Peyer's patch (tissue), 4 donors: ENCODE data around the gene ZAR1. TPM values are rescaled to one million over a fixed set of nuclear protein-coding genes. Genes with fewer than 3 reads are reported as not detected.

ENCODE experiments used
- DNase-seq, 3 donors: peaks; one replicate each; pipeline ENCODE4 v3.0.0-alpha.2; 2017 to 2019
- H3K27ac ChIP-seq, 4 donors: fragments of 200-600 bp; sonication (generic); one replicate each; pipeline ENCODE4 v1.5.1; 2016 to 2019
- H3K27me3 ChIP-seq, 2 donors: fragments of 200-600 bp; sonication (generic); one replicate each; pipeline ENCODE4 v1.5.1; 2019
- H3K36me3 ChIP-seq, 3 donors: fragments of 200-600 bp; sonication (generic); one replicate each; pipeline ENCODE4 v1.5.1; 2016 to 2019
- H3K4me1 ChIP-seq, 4 donors: fragments of 200-600 bp; sonication (generic); one replicate each; pipeline ENCODE4 v1.5.1; 2016 to 2019
- H3K4me3 ChIP-seq, 4 donors: fragments of 200-600 bp; sonication (generic); 1 replicate in 3 of 4; 2 replicates in 1 of 4; pipeline ENCODE4 v1.5.1; 2016 to 2019; ENCODE audit warnings: mild to moderate bottlenecking in 1 of 4
- H3K9me3 ChIP-seq, 4 donors: fragments of 200-600 bp; sonication (generic); one replicate each; pipeline ENCODE4 v1.5.1; 2016 to 2019; ENCODE audit warnings: mild to moderate bottlenecking in 1 of 4
- POLR2A ChIP-seq, 2 donors: fragments of 450-650 bp; IDR thresholded peaks; one replicate each; pipeline ENCODE4 v1.5.1; 2017; ENCODE audit warnings: antibody characterized with exemption in 2 of 2, mild to moderate bottlenecking in 2 of 2, moderate library complexity in 2 of 2
- total RNA-seq, 4 donors: library from RNA; depleted of rRNA; stranded (reverse); fragments of >200 nt; gene quantifications; one replicate each; pipeline ENCODE4 v1.1.0, GENCODE V29; 2016
- TF ChIP-seq, protein P1 (sequence below), 6 experiments: fragments of 450-650 bp in 4 of 6; fragments of 200-600 bp in 2 of 6; sonication (generic) in 1 of 6; IDR thresholded peaks; one replicate each; pipeline ENCODE4 v1.5.1; 2017 to 2019; ENCODE audit warnings: antibody characterized with exemption in 6 of 6, mild to moderate bottlenecking in 3 of 6, moderate library complexity in 1 of 6

Gene ZAR1
- total RNA-seq, 4 donors from 2014 or later = not detected

GRCh38 chr4:48483777-48484493, 6.1 kb upstream of the ZAR1 start:
- Histone ChIP-seq H3K36me3 (no peaks in the 10 kb centered on the region), H3K27me3 (peaks cover 0 to 26% of the 10 kb centered on the region in 2 donors), H3K27ac (no peak overlapping the region), H3K4me1 (peaks cover 0 to 10% (median 5%) of the 10 kb centered on the region in 4 donors), H3K9me3 (peaks cover 0 to 3% (median 0%) of the 10 kb centered on the region in 4 donors), H3K4me3 (peak overlapping the region in 3 of 4 donors; percentile 35 to 55 (median 45))
- no peak for DNase-seq
- TF ChIP-seq, protein P1, sequence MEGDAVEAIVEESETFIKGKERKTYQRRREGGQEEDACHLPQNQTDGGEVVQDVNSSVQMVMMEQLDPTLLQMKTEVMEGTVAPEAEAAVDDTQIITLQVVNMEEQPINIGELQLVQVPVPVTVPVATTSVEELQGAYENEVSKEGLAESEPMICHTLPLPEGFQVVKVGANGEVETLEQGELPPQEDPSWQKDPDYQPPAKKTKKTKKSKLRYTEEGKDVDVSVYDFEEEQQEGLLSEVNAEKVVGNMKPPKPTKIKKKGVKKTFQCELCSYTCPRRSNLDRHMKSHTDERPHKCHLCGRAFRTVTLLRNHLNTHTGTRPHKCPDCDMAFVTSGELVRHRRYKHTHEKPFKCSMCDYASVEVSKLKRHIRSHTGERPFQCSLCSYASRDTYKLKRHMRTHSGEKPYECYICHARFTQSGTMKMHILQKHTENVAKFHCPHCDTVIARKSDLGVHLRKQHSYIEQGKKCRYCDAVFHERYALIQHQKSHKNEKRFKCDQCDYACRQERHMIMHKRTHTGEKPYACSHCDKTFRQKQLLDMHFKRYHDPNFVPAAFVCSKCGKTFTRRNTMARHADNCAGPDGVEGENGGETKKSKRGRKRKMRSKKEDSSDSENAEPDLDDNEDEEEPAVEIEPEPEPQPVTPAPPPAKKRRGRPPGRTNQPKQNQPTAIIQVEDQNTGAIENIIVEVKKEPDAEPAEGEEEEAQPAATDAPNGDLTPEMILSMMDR (IDR thresholded peaks at IDR 0.05) = no peak

DNA sequence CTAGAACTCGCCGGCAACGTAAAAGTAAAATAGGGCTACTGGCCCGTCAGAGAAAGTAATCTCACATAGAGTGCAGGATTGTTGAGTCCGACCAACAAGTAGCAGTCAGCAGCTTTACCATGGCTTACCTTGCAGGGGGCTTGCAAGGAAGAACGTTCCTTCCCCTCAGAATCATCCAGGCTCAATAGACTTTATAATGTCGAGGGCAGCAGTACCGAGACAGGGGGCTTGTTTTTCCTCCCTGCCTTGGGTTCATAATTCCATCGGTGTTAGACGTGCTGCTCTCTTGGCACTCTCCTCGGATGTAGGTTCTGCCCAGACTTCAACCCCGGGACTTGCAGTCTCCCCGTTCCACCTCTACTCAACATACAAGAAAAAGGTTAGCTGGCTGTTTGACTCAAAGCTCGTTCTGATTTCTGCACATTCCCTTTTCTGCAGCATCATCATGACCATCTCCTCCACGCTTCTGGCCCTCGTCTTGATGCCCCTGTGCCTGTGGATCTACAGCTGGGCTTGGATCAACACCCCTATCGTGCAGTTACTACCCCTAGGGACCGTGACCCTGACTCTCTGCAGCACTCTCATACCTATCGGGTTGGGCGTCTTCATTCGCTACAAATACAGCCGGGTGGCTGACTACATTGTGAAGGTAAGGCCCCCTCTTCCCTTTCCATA, 5.4 kb upstream of the ZAR1 start:
- DNase-seq = no peak
- peaks cover 0 to 3% (median 0%) of the 10 kb centered on the region in 4 donors for H3K9me3 ChIP-seq
- H3K4me1 ChIP-seq = peaks cover 0 to 10% (median 5%) of the 10 kb centered on the region in 4 donors
- H3K4me3 ChIP-seq = no peak overlapping the region
- H3K27ac ChIP-seq = no peak overlapping the region
- no peak for TF ChIP-seq POLR2A (IDR thresholded peaks at IDR 0.05)
- TF ChIP-seq, protein P1 (IDR thresholded peaks at IDR 0.05) = no peak
- peaks cover 0 to 28% of the 10 kb centered on the region in 2 donors for H3K27me3 ChIP-seq
- no peaks in the 10 kb centered on the region for H3K36me3 ChIP-seq

- Histone ChIP-seq H3K9me3 (no peaks in the 10 kb centered on the region), H3K27ac (no peak overlapping the region), H3K27me3 (peaks cover 0 to 27% of the 10 kb centered on the region in 2 donors), H3K4me3 (peak overlapping the region in 2 of 4 donors; percentile 39 to 46), H3K4me1 (peaks cover 0 to 15% (median 9%) of the 10 kb centered on the region in 4 donors), H3K36me3 (no peaks in the 10 kb centered on the region)
- no peak for DNase-seq
- TF ChIP-seq, protein P1 (IDR thresholded peaks at IDR 0.05) = no peak
- no peak for TF ChIP-seq POLR2A (IDR thresholded peaks at IDR 0.05)
Measured at GRCh38 chr4:48489683-48490011, 405 bp upstream of the ZAR1 start.

- H3K27ac ChIP-seq = no peak overlapping the region
- H3K9me3 ChIP-seq = no peaks in the 10 kb centered on the region
- no peaks in the 10 kb centered on the region for H3K36me3 ChIP-seq
- peak overlapping the region in 3 of 4 donors; percentile 24 to 46 (median 39) for H3K4me3 ChIP-seq
- peaks cover 0 to 24% of the 10 kb centered on the region in 2 donors for H3K27me3 ChIP-seq
- DNase-seq = no peak
- peaks cover 0 to 15% (median 9%) of the 10 kb centered on the region in 4 donors for H3K4me1 ChIP-seq
- TF ChIP-seq, protein P1 (IDR thresholded peaks at IDR 0.05) = no peak
- TF ChIP-seq POLR2A (IDR thresholded peaks at IDR 0.05) = no peak
Measured at GRCh38 chr4:48490680-48491513, 845 bp downstream of the ZAR1 start.

DNA sequence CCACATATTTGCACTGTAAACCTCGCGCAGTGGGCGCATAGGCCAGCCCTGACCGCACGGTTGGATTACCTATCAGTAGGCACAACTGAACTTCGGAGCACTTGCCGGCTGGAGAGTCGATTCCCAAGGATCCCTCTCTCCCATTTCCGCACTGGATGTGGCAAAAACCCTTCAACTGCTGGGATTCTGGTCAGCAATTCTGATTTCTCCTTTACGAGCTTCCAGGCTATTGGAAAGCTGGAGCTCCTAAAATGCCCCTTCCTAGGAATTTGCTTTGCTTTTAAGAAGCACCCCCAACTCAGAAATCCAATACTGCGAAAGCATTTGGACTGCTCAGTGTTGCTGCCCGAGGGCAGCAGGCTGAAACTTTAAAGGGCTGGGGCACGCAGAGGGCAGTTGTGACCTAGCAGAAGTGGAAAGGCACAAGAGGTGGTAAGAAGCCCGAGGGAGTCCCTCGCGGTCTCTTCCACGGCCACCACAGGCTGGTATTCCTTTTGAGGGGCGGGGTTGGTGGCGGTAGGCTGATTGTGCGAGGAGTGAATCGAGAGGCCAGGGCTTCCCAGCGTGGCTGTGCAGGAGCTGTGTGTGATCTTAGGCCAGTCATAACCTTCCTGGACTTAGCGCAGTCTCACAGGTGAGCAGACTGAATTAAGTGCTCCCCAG, 1.6 kb downstream of the ZAR1 start:
- TF ChIP-seq, protein P1 (IDR thresholded peaks at IDR 0.05) = no peak
- TF ChIP-seq POLR2A (IDR thresholded peaks at IDR 0.05) = no peak
- Histone ChIP-seq H3K36me3 (no peaks in the 10 kb centered on the region), H3K4me1 (peaks cover 0 to 15% (median 9%) of the 10 kb centered on the region in 4 donors), H3K9me3 (no peaks in the 10 kb centered on the region), H3K27me3 (peaks cover 0 to 24% of the 10 kb centered on the region in 2 donors), H3K4me3 (peak overlapping the region in 1 of 4 donors; percentile 39), H3K27ac (no peak overlapping the region)
- no peak for DNase-seq
